Esophagus squamous epithelium (tissue), 4 donors: ENCODE data around the gene CD48.

ENCODE experiments used
- CTCF ChIP-seq, 6 experiments: fragments of 450-650 bp in 4 of 6; fragments of 200-600 bp in 2 of 6; sonication (generic) in 2 of 6; IDR thresholded peaks; one replicate each; pipeline ENCODE4 v1.5.1; 2016 to 2019; ENCODE audit warnings: antibody characterized with exemption in 6 of 6, mild to moderate bottlenecking in 4 of 6, moderate library complexity in 4 of 6
- POLR2A ChIP-seq, 4 donors: fragments of 450-650 bp; IDR thresholded peaks; one replicate each; pipeline ENCODE4 v1.6.1; 2017; ENCODE audit warnings: antibody characterized with exemption in 4 of 4, mild to moderate bottlenecking in 4 of 4, moderate library complexity in 3 of 4

- TF ChIP-seq CTCF (IDR thresholded peaks at IDR 0.05) (no peak), POLR2A (IDR thresholded peaks at IDR 0.05) (no peak)
Measured at GRCh38 chr1:160731990-160732389, 20.4 kb upstream of the CD48 start.
